ENCODE measurements around the gene MT1A. TPM values are rescaled to one million over a fixed set of nuclear protein-coding genes. Genes with fewer than 3 reads are reported as not detected.

Gene MT1A
- 1 to 10 TPM in 1 of 12 donors, under 1 TPM in 1, not detected in 10; 0.77 to 1.1 TPM for polyA plus RNA-seq (ENCODE audit: insufficient read length in 12 of 12)
- long read RNA-seq, donor 1: 0 reads
- long read RNA-seq, donor 2, partial matches to known transcripts: 0 of 2 reads
- long read RNA-seq, donor 2, other reads (novel, unspliced or antisense): 0 of 2 reads
- long read RNA-seq, donor 3: 0 reads
- long read RNA-seq, donor 4: 0 reads
- long read RNA-seq, donor 5, partial matches to known transcripts: 0 of 1 reads
- long read RNA-seq, donor 5, other reads (novel, unspliced or antisense): 0 of 1 reads
- long read RNA-seq, donor 6: 0 reads
- long read RNA-seq, donor 7, partial matches to known transcripts: 0 of 2 reads
- long read RNA-seq, donor 7, other reads (novel, unspliced or antisense): 0 of 2 reads
- long read RNA-seq, donor 8: 0 reads
- long read RNA-seq, donor 9: 0 reads
- long read RNA-seq, donor 10: 0 reads
- long read RNA-seq, donor 11: 0 reads

DNA sequence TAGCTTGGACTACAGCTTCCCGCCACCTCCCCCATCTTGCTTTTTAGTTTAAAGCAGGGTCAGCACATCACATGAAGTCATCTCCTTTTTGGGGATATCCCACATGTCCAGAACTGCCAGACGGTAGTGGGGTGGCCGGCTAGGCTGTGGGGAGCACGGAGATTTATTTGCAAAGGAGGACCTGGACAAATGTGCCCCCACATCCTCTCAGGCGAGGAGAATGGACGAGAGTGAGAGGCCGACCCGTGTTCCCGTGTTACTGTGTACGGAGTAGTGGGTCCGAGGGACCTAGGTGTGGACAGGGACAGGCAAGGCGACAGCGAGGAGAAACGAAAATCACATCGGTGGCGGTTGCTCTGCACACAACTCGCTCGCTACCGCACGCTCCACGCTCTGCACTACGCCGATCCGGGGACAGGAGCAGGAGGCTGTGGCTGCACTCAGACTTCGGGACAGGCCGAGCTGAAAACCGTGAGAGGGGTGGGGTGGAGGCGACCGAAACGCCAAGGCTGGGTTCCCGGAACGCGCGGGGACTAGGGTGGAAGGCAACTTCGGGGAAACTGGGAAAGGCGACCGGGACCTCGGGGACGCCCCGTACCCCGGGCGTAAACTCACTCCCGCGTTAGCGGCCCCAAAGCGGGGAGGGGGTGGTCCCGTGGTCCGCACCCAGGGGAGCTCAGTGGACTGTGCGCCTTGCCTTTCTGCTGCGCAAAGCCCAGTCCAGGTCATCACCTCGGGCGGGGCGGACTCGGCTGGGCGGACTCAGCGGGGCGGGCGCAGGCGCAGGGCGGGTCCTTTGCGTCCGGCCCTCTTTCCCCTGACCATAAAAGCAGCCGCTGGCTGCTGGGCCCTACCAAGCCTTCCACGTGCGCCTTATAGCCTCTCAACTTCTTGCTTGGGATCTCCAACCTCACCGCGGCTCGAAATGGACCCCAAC, at the start of gene MT1A:
TSS of gene MT1A (plus strand) at position 853 of the 937 bp plus-strand sequence. CDS start at position 926, 73 bp downstream.
- peak; percentile 38 for DNase-seq

DNA sequence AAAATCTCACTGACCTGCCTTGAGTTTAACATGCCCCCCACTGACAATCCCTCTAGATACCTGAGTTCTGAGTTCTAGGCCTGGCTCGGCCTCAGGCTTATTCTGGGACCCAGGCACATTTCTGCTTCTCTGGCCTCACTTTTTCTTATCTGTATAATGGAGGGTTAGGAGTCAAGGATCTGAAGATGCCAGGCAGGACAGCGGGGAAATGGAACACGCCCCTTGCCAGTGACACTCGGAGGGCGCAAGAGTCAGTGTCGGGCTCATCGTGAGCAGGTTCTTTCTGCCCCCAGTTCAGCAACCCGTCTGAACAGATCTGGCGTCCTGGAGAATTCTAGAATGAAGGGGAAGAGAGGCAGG, 49.7 kb upstream of the MT1A start:
- no peak for DNase-seq

DNA sequence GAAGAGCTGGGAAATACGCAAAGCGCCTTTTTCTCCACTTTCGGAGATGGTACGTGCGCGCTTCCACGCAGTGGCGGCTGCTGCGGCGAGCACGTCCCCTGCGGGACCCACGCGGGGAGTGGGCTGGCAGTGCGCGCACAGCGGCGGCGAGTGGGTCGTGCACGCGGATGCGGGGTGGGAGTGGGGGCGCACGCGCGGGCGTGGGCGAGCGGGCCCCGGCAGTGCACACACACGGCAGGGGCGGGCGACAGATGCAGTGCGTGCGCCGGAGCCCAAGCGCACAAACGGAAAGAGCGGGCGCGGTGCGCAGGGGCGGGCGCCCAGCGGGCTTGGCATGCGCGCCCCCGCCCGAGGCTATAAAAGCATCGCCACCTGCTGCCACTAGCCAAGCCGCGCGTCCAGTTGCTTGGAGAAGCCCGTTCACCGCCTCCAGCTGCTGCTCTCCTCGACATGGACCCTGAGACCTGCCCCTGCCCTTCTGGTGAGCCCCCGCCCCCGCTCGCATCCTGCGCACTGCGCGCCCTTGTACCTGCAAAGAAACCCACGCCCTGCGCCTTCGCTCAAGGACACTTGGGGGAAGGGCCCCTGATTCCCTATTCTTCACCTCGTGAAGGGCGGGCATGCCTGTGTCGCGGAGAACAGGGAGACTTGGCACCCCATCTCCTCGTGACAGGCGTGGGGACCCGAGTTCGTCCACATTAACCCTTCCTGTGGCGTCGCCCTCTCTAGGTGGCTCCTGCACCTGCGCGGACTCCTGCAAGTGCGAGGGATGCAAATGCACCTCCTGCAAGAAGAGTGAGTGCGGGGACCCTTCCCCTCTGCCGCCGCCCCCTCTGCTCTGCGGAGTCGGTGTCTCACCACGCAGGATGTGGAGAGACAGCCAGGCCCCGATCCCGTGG, 49.1 kb upstream of the MT1A start, which contains the start of gene MT3:
TSS of gene MT3 (plus strand) at position 388 of the 899 bp plus-strand sequence. CDS start at position 451, 63 bp downstream.
- DNase-seq: no peak

DNA sequence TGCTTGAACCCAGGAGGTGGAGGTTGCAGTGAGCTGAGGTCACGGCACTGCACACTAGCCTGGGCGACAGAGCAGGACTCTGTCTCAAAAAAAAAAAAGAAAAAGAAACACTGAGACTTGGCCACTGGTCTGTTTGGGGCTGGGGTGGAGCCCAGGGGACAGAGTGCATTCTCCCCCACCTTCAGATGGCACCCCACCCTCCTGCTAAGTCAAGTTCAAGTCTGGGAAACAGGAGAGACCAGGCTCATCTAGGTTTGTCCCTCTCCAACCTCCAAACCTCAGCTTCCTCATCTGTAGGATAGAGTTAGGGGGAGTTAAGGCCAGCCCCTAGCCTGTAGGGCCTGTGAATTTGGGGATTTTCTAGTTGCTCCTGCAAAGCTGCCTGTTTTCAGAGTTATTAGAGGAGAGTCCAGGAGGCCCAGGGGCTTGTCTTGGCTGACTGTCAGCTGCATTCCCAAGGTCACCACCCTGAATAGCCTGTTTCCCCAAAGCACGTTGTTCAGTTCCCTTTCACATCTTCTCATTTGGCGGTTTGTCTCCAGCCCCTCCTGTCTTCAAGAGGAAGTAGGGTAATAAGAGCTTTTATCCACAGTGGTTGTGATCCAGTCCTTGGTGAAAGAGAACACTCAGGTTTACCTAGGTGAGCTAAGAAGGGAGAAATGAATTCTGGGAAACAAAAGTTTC, 46.9 kb upstream of the MT1A start:
- DNase-seq: no peak

DNA sequence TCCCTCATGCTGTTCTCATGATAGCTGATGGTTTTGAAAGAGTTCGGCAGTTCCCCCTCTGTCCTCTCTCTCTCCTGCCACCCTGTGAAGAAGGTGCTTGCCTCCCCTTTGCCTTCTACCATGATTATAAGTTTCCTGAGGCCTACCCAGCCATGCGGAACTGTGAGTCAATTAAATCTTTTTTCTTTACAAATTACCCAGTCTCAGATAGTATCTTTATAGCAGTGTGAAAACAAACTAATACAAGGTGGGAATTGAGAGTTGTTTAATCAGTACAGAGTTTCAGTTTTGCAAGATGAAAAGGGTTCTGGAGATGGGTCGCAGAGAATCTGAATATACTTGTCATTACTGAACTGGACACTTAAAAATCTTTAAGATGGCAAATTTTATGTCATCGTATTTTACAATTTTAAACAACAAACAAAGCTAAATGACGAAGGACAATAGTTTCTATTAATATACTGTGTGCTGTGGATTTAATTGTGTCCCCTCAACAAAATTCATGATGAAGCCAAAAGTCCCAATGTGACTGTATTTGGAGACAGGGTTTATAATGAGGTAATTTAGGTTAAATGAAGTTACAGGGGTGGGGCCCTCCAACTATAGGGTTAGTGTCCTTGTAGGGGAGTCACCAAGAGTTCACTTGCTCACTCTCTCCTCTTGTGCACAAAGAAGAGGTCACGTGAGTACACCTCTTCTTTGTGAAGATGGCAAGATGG, 44.7 kb upstream of the MT1A start:
- DNase-seq: no peak

DNA sequence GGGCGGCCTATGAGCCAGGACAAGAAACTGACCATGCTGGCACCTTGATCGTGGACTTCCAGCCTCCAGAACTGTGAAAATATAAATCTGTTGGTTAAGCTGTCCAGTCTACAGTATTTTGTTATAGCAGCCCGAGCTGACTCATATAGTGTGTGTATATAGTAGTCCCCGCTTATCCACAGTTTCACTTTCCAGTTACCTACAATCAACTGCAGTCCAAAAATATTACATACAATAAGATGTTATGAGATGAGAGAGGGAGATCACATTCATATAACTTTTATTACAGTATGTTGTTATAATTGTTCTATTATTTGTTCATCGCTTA, 44.2 kb upstream of the MT1A start:
- DNase-seq: no peak

DNA sequence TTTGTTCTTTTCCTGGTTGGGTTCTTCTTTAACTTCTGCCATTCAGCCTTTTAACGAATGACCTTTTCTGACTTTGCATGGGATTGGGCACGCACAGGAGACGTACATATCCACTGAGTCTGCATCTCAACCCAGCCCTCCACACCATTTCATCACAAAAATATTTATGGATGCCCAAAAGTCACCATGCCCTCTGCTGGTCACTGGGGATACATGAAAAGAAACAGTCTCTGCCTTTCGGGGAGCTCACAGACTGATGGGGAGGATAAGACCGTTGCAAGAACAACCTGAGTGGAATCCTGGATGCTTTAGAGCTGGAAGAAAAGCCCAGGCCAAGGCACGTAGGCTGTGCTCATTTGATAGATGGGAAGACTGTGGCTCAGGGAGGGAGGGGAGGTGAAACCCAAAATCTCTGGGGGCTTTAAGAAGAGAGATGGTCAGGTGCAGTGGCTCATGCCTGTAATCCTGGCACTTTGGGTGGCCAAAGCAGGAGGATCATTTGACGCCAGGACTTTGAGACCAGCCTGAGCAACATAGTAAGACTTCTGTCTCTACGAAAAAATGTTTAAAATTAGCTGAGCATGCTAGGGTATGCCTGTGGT, 38.0 kb upstream of the MT1A start:
- DNase-seq: peak; percentile 13

DNA sequence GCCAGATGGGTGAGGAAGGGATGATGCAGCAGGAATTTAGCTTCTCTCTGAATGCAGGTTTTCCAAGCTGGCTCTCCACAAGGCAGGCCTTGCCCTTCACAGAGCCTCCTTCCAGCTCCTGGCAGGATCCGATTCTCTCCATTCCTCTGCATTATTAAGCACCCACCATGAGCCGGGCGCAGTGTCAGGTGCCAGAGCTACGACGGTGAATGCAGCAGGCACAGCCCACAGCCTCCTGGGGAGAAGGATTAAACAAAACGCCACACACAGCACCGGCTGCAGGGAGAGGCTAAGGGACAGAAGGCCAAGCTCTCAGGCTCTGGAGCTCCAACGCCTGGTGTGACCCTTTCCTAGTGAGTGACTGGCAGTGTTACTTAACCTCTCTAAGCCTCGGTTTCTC, 37.1 kb upstream of the MT1A start:
- no peak for DNase-seq

DNA sequence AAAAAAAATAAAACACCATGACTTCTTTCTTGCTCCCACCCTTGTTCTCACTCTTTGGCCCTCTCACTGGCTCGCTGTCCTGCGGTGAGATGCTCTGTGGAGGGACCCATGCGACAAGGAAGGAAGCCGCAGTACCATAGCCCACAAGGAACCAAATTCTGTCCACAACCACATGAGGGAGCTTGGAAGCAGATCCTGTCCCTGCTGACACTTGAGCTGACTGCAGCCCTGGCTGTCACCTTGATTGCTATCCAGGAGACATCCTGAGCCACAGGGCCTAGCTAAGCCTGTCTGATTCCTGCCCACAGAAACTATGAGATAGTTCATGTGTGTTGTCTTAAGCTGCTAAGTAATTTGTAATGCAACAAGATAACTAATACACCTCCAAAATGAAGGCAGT, 34.9 kb upstream of the MT1A start:
- peak; percentile 19 for DNase-seq

DNA sequence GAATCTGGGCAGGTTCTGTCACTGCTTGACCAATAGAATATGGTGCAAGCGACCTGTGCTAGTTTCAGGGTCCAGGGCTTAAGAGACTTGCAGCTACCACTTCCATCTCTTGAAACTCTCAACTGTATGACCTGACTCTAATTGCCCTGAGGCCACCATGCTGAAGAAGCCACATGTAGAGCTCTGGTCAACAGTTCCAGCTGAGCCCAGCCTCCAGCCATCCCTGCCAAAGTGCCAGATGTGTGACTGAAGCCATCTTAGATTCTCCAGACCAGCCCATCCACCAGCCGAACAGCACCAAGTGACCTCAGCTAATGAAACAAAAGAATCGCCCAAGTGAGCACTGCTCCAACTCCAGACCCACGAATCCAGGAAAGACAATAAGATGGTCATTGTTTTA, 33.5 kb upstream of the MT1A start:
- DNase-seq: no peak

DNA sequence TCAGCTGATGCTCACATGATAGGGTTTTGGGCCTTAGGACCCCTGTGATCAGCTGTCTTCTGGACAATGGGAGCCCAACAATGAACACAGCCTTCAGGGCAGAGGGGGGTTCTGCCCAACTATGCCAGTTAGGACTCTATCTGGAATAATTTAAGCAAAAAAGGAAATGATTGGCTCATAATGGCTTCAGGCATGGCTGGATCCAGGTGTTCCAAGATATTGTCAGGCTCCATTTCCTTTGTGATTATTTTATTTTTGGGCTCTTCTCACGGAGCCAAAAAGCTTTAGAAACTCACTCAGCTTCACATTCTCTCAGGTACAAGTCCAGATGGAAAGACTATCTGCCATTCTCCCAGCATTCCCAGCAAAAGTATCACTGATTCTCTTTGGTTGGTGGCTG, 33.0 kb upstream of the MT1A start:
- no peak for DNase-seq

DNA sequence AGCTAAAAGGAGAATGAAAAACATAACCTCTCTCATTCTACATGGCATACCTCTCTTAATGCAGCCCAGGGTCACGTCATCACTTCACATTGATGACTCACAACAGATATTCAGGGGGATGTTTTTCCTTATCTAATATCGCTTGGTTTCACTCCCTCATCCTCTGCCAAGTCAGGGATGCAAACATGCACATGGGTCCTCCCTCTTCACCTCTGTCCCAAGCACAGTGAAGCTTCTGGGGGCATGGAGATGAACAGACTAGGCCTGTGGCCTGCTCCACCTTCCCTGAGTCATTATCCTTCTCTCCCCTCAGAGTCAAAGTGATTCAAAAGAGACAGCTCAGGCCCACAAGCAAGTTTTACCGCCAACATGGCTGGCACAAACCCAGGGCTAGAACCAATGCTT, 32.4 kb upstream of the MT1A start:
- DNase-seq: no peak

DNA sequence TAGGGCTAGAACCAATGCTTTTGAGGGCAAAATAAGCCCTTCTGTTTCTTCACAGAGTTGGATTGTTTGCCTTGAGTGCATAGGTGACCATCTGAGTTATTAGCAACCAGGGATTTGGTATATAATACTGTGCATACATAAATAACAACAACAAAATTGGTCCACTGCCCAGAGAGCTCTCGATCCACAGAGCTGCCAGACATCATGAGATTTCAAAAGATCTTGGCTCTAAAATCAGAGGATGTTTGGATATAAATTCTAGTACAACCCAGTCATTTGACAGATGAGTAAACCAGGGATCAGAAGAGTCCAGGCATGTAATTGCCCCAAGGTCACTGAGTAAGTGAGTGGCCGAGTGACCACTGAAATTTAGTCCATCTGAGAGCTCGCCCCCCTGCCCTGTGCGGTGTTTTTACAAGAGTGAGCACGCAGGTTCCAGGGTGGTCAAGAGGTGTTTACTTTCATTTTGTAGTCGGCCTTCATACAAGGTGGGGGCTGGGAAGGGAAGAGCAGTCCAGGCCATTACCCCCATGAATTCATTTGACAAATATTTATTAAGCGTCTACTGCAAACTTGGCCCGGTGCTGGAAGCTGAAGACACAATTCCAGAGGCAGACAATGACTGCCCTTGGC, 31.9 kb upstream of the MT1A start:
- DNase-seq: peak; percentile 64

DNA sequence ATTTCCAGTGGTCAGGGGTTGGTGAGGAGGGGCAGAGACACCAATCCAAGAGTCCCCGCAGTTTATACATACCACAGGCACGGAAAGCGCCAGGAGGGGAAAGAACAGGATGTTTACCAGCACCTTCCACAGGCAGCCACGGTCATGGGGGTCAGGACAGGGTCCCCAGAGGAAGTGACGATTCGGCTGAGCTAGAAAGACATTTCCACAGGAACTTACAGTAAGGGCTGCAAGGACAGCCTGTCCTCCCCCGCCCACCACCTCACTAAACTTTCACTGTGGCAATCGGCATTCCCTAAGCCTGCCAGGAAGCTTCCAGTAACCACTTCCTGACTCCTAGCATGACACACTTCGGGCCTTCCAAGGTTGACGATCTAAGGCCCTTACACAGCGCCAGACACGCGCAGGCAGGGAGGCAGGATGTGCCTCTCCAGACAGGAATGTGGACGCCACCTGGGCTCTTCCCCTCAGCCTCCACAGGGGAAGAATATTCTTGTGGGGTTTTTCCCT, 31.3 kb upstream of the MT1A start:
- DNase-seq: peak; percentile 61

DNA sequence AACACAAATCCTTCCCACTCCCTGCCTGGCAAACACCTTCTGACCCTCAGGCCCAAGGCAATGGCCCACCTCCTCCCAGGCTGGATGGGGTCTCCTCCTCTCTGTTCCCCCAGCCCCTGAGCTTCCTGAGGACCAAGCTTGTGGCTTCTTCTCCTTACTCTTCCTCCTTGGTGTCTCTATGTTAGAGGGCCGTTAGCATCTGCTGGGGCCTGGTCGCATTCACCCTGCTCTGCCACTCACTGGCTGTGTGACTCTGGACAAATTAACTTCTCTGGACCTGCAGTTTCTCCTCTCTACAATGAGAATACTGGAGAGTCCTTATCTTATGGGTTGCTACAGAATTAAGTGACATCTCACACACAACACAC, 30.8 kb upstream of the MT1A start:
- peak; percentile 13 for DNase-seq

DNA sequence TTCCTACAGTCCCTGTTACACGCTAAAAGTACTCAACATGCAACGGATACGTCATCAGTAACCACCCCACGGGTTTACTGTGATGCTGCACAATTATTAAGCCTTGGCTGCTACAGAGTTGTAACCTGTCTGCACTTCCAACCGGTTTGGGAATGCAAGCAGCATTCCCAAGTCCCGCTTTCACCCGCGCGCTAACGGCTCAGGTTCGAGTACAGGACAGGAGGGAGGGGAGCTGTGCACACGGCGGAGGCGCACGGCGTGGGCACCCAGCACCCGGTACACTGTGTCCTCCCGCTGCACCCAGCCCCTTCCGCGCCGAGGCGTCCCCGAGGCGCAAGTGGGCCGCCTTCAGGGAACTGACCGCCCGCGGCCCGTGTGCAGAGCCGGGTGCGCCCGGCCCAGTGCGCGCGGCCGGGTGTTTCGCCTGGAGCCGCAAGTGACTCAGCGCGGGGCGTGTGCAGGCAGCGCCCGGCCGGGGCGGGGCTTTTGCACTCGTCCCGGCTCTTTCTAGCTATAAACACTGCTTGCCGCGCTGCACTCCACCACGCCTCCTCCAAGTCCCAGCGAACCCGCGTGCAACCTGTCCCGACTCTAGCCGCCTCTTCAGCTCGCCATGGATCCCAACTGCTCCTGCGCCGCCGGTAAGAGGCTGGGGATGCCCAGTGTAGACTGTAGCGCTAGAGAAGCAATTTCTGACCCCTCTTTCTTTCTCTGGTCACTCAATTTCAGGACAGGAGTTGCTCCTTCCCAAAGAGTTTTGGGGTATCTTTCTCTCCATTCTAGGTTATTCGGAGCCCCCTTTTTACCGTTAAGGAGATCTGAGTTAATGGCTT, 30.2 kb upstream of the MT1A start, which contains the start of gene MT2A:
TSS of gene MT2A (plus strand) at position 542 of the 833 bp plus-strand sequence. CDS start at position 614, 72 bp downstream.
- DNase-seq: peak; percentile 90

DNA sequence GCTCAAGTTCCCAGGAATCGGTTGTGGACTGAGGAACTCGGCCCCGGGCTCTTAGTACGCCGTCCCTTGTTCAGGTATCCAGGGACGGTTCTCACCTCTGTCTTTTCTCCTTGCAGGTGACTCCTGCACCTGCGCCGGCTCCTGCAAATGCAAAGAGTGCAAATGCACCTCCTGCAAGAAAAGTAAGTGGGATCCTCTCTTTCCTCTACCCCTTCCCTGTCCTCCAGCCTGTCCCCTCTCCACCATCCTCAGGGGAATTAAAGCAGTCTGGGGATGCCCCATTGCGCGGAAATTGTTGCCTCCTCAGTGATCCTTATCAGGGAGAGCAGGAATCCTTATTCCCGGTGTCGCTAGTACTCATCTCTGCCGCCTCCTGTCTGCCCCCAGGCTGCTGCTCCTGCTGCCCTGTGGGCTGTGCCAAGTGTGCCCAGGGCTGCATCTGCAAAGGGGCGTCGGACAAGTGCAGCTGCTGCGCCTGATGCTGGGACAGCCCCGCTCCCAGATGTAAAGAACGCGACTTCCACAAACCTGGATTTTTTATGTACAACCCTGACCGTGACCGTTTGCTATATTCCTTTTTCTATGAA, 29.5 kb upstream of the MT1A start:
- no peak for DNase-seq

DNA sequence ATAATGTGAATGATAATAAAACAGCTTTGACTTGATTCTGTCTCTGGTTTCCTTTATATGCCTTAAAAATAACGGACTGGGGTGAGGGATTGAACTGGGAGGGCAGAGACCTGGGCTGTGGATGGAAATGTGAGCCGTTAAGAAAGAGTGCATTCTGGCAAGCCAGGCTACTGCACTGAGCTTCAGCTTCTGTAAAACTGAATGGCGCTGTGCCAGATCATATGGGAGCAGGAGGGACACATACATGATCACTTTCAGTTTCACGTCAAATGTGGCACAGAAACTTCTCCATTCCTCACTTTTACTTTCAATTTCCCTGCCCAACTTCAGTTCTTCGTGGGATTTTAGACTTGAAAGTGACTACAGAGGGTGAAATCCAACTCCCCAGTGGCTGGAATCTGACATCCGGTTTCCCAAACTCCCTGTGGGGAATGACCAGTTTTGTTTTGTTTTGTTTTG, 29.0 kb upstream of the MT1A start:
- peak; percentile 75 for DNase-seq

Data from muscle of arm (tissue), 14 donors.